Activated T-cell treated with anti-CD3 and anti-CD28 coated beads for 24 hours (primary cell): Measurements from ENCODE around the gene TBR1.

Source experiments
- DNase-seq: peaks from one replicate; pipeline ENCODE4 v3.0.0-alpha.2; 2020; ENCODE audit warnings: low read depth

The TBR1 gene

GRCh38 chr2:161427664-161428587, 11.8 kb downstream of the TBR1 start:
- no peak for DNase-seq

- no peak for DNase-seq
Observed at GRCh38 chr2:161430386-161430785, 14.3 kb downstream of the TBR1 start.

GRCh38 chr2:161432107-161432506, 16.0 kb downstream of the TBR1 start:
- DNase-seq = no peak

GRCh38 chr2:161434118-161434517, 18.0 kb downstream of the TBR1 start:
- DNase-seq = no peak

- no peak for DNase-seq
Observed at GRCh38 chr2:161436411-161436810, 20.3 kb downstream of the TBR1 start.

GRCh38 chr2:161438598-161438997, 22.5 kb downstream of the TBR1 start:
- no peak for DNase-seq

- DNase-seq = no peak
Observed at GRCh38 chr2:161445097-161445496, 29.0 kb downstream of the TBR1 start.

GRCh38 chr2:161448431-161448830, 32.3 kb downstream of the TBR1 start:
- no peak for DNase-seq

- no peak for DNase-seq
Observed at GRCh38 chr2:161471631-161472030, 55.5 kb downstream of the TBR1 start.

GRCh38 chr2:161474920-161475319, 58.8 kb downstream of the TBR1 start:
- DNase-seq = no peak
